NCI-H748 (cell line): ENCODE data around the gene MCC.

Source experiments
- DNase-seq: peaks from one replicate; lab custom pipeline; 2025; ENCODE audit not compliant: unreplicated experiment; lab: John Stamatoyannopoulos, UW

Gene MCC

GRCh38 chr5:113063927-113064326 lies 424.3 kb downstream of the MCC start:
- DNase-seq: no peak

GRCh38 chr5:113062869-113063508 lies 425.3 kb downstream of the MCC start:
- no peak for DNase-seq

GRCh38 chr5:113061846-113062780 lies 426.1 kb downstream of the MCC start:
- DNase-seq: peak; percentile 26

- DNase-seq: no peak
These were observed 427.7 kb downstream of the MCC start for GRCh38 chr5:113060408-113061025.

GRCh38 chr5:113059232-113060040 lies 428.8 kb downstream of the MCC start:
- peak; percentile 44 for DNase-seq

- DNase-seq: no peak
These were observed 429.5 kb downstream of the MCC start for GRCh38 chr5:113058706-113059226.

GRCh38 chr5:113058269-113058668 lies 430.0 kb downstream of the MCC start:
- DNase-seq: no peak

GRCh38 chr5:113057557-113057984 lies 430.7 kb downstream of the MCC start:
- DNase-seq: no peak

- DNase-seq: no peak
These were observed 431.3 kb downstream of the MCC start for GRCh38 chr5:113056988-113057387.

GRCh38 chr5:113054899-113055298 lies 433.4 kb downstream of the MCC start:
- no peak for DNase-seq

GRCh38 chr5:113053511-113053995 lies 434.7 kb downstream of the MCC start:
- DNase-seq: no peak

GRCh38 chr5:113052041-113052795 lies 436.0 kb downstream of the MCC start:
- DNase-seq: no peak

- DNase-seq: no peak
These were observed 437.4 kb downstream of the MCC start for GRCh38 chr5:113050721-113051382.

GRCh38 chr5:113048931-113049330 lies 439.3 kb downstream of the MCC start:
- no peak for DNase-seq

- DNase-seq: no peak
These were observed 440.3 kb downstream of the MCC start for GRCh38 chr5:113047733-113048652.

- DNase-seq: no peak
These were observed 441.0 kb downstream of the MCC start for GRCh38 chr5:113047234-113047633.

- no peak for DNase-seq
These were observed 443.3 kb downstream of the MCC start for GRCh38 chr5:113044776-113045465.

- no peak for DNase-seq
These were observed 444.7 kb downstream of the MCC start for GRCh38 chr5:113043491-113043931.
